TTC549 (cell line): ENCODE measurements around the gene CNDP1.
"Not testable (repeated sequence)": the region's sequence is repeated elsewhere in the genome, so short reads cannot be mapped to it uniquely, and the experiment has no call there.

Experiments used
- FAIRE-seq: peaks from 2 replicates; lab custom pipeline; 2012; peaks lifted over from hg19 to GRCh38; lab: Jason Lieb, UNC

Gene CNDP1

DNA sequence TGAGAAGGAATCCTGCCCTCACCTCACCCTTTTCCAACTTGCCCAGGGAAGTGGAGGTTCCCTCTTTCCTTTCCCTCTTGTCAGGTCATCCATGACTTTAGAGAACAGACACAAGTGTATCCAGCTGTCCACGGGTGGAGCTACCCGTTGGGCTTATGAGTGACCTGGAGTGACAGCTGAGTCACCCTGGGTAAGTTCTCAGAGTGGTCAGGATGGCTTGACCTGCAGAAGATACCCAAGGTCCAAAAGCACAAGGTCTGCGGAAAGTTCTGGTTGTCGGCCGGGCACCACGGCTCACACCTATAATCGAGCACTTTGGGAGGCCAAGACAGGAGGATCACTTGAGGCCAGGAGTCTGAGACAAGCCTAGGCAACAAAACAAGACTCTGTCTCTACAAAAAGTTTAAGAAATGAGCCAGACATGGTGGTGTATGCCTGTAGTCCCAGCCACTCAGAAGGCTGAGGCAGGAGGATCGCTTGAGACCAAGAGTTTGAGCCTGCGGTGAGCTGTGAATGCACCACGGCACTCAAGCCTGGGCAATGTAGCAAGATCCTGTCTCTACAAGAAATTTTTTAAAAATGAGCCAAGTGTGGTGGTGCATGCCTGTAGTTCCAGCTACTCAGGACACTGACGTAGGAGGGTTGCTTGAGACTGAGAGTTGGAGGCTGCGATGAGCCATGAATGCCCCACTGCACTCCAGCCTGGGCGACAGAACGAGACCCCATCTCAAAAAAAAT is 14.0 kb upstream of the CNDP1 start:
- no peak for FAIRE-seq

DNA sequence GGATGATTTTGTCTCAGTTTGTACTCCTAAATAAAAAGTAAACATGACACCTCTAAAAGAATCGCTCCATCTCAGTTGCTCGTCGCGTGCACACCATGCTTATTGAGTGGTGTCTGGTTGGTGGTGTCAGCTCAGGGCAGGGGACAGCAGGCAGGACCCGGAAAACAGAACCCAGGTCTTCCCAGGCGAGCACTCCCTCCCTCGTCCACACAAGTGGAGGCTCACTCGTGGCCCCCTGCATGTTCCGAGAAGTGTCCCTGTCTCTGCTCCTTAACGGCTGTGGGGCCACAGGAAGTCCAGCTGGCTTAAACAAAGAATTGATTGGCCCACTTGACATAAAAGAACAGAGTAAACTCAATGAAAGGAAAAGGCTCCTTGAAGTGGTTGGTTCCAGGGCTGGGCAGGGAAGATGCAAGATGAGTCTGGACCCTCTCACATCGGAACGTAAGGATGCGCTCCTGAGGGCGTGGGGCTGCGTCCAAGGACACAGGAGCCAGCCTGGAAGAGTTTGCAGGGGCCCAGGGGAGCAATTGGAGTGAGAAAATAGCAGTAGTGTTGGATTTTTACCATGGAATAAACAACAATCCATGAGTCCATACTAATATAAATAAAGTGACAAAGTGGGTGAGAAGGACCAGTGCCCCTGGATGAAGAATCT is 13.1 kb upstream of the CNDP1 start:
- no peak for FAIRE-seq

DNA sequence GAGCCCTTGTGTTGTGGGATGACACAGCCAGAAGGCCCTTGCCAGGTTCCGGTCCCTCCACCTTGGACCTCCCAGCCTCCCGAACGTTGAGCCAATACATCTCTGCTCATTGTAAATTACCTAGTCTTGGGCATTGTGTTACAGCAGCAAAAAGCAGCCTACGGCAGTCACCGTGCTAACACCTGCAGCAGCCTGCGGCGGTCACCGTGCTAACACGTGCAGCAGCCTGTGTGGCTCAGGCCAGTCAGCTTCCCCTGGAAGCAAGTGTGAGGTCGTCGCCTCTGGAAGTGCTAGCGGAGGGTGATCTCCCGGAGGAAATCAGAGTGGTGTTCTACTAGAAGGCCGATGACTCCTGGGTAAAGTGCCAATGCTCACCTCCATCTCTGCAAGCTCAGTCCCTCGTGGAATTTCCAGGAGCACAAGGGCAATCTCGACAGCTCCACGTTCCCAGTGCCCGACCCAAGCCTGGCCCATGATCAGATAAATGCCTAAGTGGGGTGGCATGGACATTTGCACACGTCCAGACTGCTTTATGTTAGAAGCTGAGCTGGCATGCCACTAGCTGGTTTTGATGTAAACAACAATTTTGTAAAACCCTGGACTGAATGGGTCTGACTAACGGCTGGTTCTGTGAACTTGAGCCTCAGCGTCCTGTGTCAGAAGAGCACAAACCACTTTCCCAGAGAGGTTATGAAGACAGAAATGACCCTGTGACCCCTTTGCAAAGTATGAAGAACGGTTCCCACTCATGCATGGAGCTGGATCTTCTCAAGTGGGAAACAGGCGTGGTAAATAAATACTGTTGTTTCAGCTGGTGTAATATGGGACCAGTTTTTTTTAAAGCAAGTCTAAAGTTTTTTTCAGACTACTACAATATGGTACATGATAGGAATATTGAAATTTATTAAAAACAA is 11.4 kb upstream of the CNDP1 start:
- no peak for FAIRE-seq

DNA sequence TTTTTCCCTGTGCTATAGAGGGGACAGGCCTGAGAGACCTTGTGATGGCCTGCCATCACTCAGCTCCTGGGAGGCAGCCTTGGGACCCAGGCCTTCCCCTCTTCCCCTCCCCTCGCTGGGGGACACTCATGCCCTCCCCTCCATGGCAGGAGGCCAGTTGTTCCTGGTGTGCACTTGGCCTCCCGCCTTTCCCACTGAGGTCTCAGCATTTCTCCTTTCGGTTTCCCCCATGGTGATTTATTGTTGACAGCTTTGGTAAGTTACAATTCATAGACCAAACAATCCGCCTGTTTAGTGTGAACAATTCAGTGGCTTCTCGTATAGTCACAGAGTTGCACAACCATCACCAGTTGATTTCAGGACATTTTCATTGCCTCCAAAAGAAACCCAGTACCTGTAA is 10.2 kb upstream of the CNDP1 start:
- no peak for FAIRE-seq

DNA sequence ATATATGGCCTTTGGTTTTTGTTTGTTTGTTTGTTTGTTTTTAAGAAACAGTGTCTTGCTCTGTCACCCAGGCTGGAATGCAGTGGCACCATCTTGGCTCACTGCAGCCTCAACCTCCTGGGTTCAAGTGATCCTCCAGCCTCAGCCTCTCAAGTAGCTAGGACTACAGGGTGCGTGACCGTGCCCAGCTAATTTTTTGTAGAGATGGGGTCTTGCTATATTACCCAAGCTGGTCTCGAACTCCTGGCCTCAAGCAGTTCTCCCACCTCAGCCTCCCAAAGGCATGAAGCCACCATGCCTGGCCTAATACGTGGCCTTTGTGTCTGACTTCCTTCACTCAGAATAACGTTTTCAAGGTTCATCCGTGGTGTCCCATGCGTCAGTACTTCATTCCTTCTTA is 9.4 kb upstream of the CNDP1 start:
- FAIRE-seq: not testable (repeated sequence)

DNA sequence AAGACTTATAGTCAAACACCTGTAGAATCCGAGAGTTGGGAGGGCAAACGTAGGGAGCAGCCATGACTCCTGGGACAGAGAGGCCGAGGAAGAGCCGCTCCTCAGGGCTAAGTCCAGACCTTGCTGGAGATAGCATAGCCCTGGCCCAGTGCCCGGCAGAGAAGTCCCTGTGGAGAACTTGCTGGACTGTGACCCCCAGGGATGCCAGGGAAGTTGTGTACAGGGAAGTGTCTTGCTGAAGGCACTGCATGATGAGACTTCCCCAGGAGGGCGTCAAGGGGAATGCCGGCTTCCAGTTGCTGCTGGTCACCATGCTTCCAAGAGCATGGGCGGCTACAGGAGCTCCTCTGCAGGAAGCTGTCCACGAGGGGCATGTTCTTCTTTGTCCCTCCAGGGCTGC is 8.6 kb upstream of the CNDP1 start:
- no peak for FAIRE-seq

DNA sequence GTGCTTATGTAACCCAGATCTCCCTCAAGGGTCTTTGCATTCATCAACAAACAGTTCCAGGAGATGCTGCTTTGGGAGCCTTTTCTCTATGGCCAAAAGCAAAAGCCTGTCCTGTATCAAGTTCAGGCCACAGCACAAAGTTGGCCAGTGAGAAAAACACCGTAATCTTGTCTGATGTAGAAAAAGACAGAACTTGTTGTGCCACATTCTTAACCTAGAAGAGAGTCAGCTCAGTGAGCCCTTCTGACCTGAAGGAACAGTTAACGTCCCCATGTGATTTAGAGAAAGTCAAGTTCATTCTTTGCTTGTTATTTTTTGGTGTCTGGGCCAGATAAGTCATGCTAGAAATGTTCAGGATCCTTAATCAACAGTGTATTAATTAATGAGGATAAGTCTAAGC is 7.8 kb upstream of the CNDP1 start:
- FAIRE-seq: no peak

DNA sequence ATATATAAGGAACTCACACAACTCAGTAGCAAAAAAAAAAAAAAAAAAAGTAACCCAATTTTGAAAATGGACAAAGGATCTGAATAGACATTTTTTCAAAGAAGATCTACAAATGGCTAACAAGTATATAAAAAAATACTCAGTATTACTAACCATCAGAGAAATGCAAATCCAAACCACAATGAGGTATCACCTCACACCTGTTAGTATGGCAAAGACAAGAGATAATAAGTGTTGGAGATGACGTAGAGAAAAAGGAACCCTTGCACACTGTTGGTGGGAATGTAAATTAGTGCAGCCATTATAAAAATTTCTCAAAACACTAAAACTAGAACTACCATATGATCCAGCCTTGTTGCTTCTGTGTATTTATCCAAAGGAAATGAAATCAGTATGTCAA is 5.8 kb upstream of the CNDP1 start:
- FAIRE-seq: no peak

DNA sequence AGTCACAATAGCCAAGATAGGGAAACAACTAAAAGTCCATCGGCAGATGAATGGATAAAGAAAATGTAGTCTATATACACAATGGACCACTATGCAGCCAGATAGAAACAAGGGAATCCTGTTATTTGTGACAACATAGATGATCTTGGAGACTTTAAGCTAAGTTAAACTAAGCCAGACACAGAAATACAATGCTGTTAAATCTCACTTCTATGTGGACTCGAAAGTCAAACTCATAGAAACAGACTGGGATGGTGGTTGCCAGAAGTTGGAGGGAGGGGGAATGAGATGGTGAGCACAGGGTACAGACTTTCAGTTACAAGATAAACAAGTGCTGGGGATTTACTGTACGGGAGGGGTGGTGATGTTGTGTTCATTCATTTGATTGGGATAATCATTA is 5.4 kb upstream of the CNDP1 start:
- FAIRE-seq: no peak

DNA sequence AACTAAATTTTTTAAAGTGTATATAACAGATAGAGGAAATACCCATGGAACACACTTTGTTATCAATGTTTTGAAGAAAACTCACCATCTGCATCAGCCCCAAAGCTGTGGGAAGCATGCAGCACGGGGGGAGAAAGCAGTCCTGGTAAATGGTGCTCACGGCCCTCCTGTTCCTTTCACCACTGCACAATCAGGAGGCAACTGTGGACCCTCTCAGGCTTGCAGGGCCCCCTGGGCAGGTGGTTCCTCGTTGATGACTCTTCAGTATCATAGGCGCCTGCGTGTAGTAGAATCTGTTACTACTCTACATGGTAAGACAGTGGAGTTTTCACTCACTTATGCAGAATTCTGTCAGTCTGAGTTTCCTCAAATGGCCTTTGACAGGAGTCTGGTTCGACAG is 4.9 kb upstream of the CNDP1 start:
- no peak for FAIRE-seq

DNA sequence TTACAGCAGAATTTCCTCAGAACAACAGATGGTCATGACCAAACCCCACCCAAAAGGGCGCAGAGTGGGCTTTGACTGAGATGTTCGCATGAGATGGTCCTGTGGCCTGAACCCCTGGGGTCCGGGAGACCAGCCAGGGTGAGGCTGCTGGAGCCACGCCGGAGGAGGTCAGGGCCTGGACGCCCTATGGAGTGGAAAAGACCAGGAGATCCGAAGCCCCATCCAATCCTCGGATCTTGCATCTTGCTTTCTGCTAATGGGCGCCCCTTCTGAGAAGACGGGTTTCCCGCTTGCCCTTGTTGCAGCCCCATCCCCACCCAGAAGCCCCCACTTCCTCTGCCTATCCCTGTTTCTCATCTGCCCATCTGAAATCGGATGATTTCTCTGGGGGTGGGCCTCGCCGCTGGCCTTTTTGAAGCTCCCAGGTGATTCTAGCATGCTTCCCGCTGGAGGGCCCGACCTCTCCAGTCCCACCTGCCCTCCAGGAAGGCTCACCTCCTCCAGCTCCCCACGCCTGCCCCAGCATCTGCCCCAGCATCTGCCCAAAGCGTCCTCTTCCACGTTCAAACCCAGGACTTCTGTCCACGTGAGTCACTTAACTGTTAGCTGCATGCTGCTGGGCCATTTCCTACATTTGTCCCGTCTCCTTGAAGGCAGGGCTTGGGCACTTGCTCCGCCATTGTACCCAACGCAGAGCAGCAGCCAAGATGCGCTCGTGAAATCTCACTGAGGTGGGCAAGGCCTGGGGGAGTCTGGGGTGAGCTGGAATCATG is 4.3 kb upstream of the CNDP1 start:
- FAIRE-seq: no peak

DNA sequence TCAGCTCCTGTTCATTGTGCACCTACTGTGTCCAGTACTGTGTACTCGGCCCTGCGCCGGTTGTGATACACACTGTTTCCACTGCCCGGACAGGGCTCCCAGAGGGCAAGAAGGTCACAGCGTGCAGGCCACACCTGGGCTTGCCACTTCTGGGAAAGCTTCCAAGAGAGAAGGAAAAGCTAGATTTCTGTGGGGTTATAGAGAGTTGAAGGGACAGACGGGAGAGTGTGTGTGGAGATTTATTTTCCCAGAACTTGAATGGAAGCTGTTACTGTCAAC is 3.8 kb upstream of the CNDP1 start:
- FAIRE-seq: no peak

DNA sequence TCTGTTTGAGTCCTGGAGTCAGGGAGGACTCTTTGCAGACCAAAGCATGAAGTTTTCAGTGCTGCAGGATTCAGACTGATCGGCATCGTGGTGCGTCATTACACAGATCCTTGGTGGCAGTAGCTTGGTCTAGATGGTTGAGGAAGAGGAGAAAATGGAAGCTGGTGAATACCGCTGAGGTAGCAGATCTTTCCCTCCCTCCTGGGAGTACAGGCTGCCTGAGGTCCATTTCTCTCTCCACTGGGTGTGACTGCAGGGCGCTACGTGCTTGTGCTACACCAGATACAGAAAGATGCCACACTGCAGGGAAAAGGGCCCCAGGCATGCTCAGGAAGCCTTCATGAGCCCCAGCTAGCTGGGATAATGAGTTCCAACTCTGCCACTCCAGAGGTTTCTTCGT is 3.3 kb upstream of the CNDP1 start:
- FAIRE-seq: no peak

DNA sequence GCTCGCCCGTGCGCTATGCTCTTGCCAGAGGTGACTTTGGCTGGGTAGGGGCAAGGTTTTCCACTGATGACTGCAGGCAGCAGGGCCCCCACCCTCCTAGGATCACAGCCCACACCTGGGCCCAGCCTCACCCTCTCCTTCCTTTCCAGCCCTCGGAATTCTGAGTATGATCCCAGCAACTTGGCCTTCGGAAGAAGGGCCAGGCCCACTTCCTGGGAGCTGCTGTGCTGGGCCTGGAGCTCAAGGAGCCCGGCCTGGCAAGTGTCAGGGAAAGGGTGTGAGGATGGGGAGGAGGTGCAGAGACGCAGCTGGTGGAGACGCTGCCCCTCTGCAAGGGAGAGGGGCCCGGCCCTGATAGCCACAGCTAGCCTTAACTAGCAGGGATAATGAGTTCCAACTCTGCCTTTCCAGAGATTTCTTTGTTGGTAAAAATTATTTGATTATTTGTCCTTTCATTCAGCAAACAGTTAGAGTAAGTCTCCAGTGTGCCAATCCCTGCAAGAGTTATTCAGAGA is 1.7 kb upstream of the CNDP1 start:
- no peak for FAIRE-seq

DNA sequence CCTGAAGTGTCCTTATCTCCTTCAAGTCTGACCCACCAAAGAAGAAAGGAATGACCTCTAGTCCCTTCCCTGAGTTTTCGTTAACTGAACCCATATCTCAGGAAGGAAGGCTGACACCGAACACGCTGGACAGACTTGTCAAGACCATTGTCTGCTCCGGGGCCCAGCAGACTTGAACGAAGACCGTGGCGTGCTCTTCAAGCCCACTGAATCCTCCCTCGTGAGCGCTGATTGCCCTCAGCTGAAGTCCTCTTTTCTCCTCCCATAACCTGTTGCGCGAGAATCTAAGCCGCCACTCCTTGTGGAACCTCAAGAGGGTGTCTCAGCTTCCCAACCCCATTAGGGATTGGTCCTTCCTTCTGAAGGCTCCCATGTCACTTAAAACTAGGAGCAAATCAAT is 634 bp upstream of the CNDP1 start:
- FAIRE-seq: no peak

DNA sequence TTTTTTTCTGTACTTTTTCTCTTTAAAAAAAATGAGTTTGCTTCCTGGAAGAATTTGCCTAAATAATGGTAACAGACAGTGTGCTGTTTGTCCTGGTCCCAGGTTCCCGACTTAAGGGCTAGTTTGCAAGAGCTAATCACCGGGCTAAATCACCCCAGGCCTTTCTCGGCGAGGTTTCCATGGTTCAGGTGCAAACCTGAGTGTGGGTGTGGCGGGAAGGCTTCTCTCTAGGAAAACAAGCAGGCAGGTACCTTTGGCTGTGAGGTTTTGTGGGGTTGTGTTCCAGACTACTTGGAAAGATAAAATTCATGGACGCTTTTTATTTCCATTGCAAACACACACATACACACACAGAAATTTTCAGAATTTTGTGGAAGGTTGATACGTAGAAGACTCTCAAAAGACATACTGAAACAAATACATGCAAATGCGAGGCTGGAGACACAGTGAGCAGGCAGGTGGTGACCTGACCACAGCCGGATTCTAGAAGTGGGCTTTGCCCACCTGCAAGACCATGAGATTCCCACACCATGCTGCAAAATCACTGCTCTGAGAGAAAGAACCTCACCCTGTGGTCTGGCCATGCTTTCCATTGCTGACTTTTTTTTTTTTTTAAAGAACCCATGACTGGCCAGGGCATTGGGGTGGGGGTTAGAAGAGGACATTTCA is 815 bp downstream of the CNDP1 start:
- FAIRE-seq: no peak

DNA sequence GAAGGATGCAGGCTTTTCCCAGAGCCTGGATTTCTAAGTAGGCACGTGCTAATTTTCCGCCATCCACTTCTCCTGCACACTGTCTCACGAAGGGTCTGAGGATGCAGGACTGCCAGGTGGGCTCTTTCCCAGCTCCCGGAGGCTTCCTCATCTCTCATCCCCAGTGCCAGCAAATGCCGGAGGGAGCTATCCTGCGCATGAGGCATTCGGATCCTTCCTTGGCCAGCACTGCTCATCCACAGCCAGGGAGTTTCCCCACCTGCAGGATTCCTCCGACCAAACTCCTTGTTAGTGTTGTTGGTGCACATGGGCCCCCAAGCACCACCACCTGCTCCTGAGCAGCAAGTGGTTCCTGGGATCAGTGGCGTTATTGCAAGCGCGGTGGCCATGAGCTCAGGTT is 5.0 kb downstream of the CNDP1 start:
- no peak for FAIRE-seq

DNA sequence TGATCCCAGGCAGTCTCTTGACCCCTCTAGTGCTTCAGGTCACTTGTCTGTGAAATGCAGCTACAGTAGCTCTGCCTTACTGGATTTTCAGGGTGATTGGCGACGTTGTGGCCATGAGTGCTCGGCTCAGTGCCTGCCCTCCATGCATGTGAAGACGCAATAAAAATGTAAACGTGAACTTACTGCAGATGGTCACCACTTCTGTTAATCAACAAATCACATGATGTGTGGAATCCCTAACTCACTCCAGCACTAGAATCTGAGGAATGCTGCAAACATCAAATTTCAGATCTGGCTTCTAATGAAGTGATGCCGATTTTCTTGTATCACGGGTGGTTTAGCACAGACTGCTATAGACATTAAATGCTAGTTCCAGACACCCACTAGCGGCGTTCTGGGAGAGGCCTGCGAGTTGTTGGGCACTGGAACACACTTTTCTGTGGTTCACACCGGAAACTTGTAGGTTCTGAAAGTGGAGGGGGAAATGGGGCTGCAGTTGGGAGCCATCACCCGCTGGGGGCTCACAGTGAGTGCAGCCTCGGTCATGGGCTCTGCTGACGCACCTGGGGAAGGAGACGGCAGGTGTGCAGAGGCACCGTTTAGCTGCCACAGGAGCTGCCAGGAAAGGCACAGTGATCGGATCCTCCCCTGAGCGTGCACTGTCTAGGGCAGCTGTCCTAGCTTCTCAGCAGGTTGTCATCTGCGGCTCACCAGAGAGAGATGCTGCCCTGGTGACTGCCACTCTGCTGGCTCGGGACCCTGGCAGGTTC is 6.5 kb downstream of the CNDP1 start:
- no peak for FAIRE-seq

DNA sequence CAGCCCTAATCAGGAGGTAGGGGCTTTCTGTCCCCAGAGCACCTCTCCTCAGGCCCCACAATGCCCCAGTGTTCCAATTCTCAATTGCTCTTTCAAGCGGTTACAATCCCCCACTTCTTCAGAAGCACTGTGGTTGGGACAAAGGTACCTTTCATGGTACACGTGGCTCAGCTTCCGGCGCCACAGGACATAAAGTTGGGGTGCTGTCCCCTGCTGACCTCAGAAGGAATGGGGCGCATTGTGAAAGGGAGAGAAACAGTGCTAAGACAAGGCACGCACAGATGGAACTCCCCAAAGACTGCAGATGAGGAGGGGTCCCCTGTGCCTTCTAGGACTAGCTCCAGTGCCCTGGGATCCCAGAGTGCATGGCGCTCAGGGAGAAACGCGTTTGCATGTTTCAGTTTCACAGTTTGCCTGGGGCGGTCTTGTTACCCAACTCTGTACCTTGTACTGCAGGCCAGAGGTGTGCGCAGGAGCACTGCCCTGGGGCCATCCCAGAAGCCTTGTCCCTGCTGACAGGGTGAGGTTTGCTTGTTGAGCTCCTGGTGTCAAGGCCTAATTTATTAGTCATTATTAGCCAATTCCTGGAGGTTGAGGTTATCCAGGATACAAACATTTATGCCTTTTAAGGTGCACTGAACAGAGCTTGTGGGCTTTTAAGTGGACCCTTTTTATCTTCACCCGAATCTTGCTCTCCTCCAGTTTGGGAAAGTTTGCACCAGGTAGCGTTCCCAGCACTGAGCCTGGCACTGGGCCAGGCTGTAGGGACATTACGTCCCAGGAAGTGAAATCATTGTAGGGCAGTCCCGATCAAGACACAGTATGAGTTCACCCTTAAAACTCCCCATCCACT is 7.6 kb downstream of the CNDP1 start:
- FAIRE-seq: no peak

DNA sequence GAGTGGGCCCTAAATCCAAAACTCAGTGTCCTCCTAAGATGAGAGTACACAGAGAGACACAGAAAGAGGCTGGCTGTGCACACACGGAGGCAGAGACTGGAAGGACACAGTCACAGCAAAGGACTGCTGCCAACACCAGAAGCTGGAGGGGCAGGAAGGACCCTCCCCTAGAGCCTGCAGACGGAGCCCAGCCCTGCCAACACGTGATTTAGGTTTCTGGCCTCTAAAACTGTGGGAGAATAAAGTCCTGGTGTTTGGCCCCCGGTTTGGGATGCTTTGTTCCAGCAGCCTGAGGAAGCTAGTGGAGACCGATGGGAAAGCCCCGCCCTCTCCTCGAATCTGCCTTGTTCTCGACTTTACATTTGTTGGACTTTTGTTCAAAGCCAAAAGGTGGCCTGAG is 10.6 kb downstream of the CNDP1 start:
- FAIRE-seq: no peak
